Eye (tissue), 1 donor: ENCODE measurements around the gene ITGBL1.
A peak's percentile ranks its signal among the peaks of the same experiment; 100 is the strongest.

Experiments
- DNase-seq: peaks from one replicate; pipeline ENCODE4 v3.0.0-alpha.2; 2015

The ITGBL1 gene

GRCh38 chr13:101631395-101631794 lies 178.9 kb downstream of the ITGBL1 start:
- no peak for DNase-seq

- no peak for DNase-seq
Measured at GRCh38 chr13:101634142-101634541, 181.7 kb downstream of the ITGBL1 start.

GRCh38 chr13:101639711-101640110 lies 187.2 kb downstream of the ITGBL1 start:
- DNase-seq = no peak

- DNase-seq = peak; percentile 3
Measured at GRCh38 chr13:101640788-101641400, 188.4 kb downstream of the ITGBL1 start.

- DNase-seq = no peak
Measured at GRCh38 chr13:101645871-101646270, 193.4 kb downstream of the ITGBL1 start.

- no peak for DNase-seq
Measured at GRCh38 chr13:101647760-101648159, 195.3 kb downstream of the ITGBL1 start.

GRCh38 chr13:101648766-101649487 lies 196.5 kb downstream of the ITGBL1 start:
- no peak for DNase-seq

GRCh38 chr13:101649488-101650126 lies 197.1 kb downstream of the ITGBL1 start:
- DNase-seq = no peak

- no peak for DNase-seq
Measured at GRCh38 chr13:101654883-101655282, 202.4 kb downstream of the ITGBL1 start.

- no peak for DNase-seq
Measured at GRCh38 chr13:101655435-101655834, 203.0 kb downstream of the ITGBL1 start.

GRCh38 chr13:101660711-101661110 lies 208.2 kb downstream of the ITGBL1 start:
- no peak for DNase-seq

- DNase-seq = no peak
Measured at GRCh38 chr13:101661839-101662238, 209.4 kb downstream of the ITGBL1 start.

- no peak for DNase-seq
Measured at GRCh38 chr13:101673360-101674105, 221.1 kb downstream of the ITGBL1 start.

- DNase-seq = no peak
Measured at GRCh38 chr13:101681834-101682233, 229.4 kb downstream of the ITGBL1 start.

- DNase-seq = no peak
Measured at GRCh38 chr13:101686003-101686402, 233.5 kb downstream of the ITGBL1 start.

- no peak for DNase-seq
Measured at GRCh38 chr13:101690871-101691270, 238.4 kb downstream of the ITGBL1 start.

- DNase-seq = peak; percentile 34
Measured at GRCh38 chr13:101691341-101691860, 238.9 kb downstream of the ITGBL1 start.

GRCh38 chr13:101695870-101696516 lies 243.5 kb downstream of the ITGBL1 start:
- peak; percentile 22 for DNase-seq

GRCh38 chr13:101697745-101698144 lies 245.3 kb downstream of the ITGBL1 start:
- DNase-seq = no peak

GRCh38 chr13:101698400-101698799 lies 245.9 kb downstream of the ITGBL1 start:
- DNase-seq = no peak

- DNase-seq = no peak
Measured at GRCh38 chr13:101700598-101700997, 248.1 kb downstream of the ITGBL1 start.

GRCh38 chr13:101703081-101703480 lies 250.6 kb downstream of the ITGBL1 start:
- DNase-seq = no peak

GRCh38 chr13:101703838-101704237 lies 251.4 kb downstream of the ITGBL1 start:
- no peak for DNase-seq
